ENCODE measurements around the gene PRKAR1A.

GRCh38 chr17:68568581-68568980 is 56.4 kb downstream of the PRKAR1A start:
- no peak for TF ChIP-seq CTCF (IDR thresholded peaks at IDR 0.05; ENCODE audit: insufficient read depth, low read length, poor library complexity, severe bottlenecking)
- TF ChIP-seq EZH2phosphoT487 (conservative IDR thresholded peaks at IDR 0.05; ENCODE audit: low read length) = no peak
